Lung (tissue), 12 donors: ENCODE measurements around the gene TSSC4. TPM values are rescaled to one million over a fixed set of nuclear protein-coding genes. Genes with fewer than 3 reads are reported as not detected.

Experiments used
- ATAC-seq: fragments of 200-7000 bp; cut with Tn5 transposase; one replicate; pipeline ENCODE4 v1.9.1; 2020; ENCODE audit warnings: moderate number of reproducible peaks; ENCODE audit not compliant: insufficient read depth, low FRiP score
- DNase-seq, 3 donors: peaks; one replicate each; pipeline ENCODE4 v3.0.0-alpha.2; 2013 to 2017
- H3K27ac ChIP-seq, 2 donors: one replicate each; pipeline ENCODE4 v1.5.1; 2013; ENCODE audit warnings: mild to moderate bottlenecking in 2 of 2, moderate library complexity in 2 of 2, control low read depth in 1 of 2, inconsistent platforms in 1 of 2, low read depth in 1 of 2, low read length in 1 of 2
- H3K27me3 ChIP-seq, 3 donors: one replicate each; pipeline ENCODE4 v1.5.1; 2013; ENCODE audit warnings: low read length in 2 of 3; ENCODE audit not compliant: control insufficient read depth in 3 of 3, insufficient read depth in 3 of 3
- H3K36me3 ChIP-seq, 4 donors: one replicate each; pipeline ENCODE4 v1.5.1; 2013; ENCODE audit warnings: low read length in 4 of 4, mild to moderate bottlenecking in 1 of 4, moderate library complexity in 1 of 4; ENCODE audit not compliant: control insufficient read depth in 4 of 4, insufficient read depth in 4 of 4
- H3K4me1 ChIP-seq, 5 donors: one replicate each; pipeline ENCODE4 v1.5.1; 2013; ENCODE audit warnings: low read length in 5 of 5, mild to moderate bottlenecking in 2 of 5, moderate library complexity in 1 of 5; ENCODE audit not compliant: control insufficient read depth in 5 of 5, insufficient read depth in 5 of 5
- H3K4me3 ChIP-seq: one replicate; pipeline ENCODE4 v1.5.1; 2013; ENCODE audit warnings: mild to moderate bottlenecking, control low read depth, moderate library complexity
- H3K9ac ChIP-seq, 2 donors: one replicate each; pipeline ENCODE4 v1.5.1; 2013; ENCODE audit warnings: low read length in 2 of 2, control low read depth in 1 of 2; ENCODE audit not compliant: insufficient read depth in 1 of 2
- H3K9me3 ChIP-seq, 4 donors: one replicate each; pipeline ENCODE4 v1.5.1; 2013; ENCODE audit warnings: low read length in 3 of 4, mild to moderate bottlenecking in 1 of 4, moderate library complexity in 1 of 4; ENCODE audit not compliant: control insufficient read depth in 4 of 4, insufficient read depth in 3 of 4
- WGBS, 2 donors: extraction: QIAGEN DNeasy Blood & Tissue Kit; methylation state at CpG; one replicate each; pipeline ENCODE4 v1.1.7; 2013; 5-methylcytosine and 5-hydroxymethylcytosine counted together
- polyA plus RNA-seq, 2 donors: library from polyadenylated mRNA; stranded (reverse); fragments of 200-250 nt; gene quantifications; one replicate each; pipeline ENCODE4 v1.2.1, GENCODE V29; 2013
- total RNA-seq, 2 donors: library from RNA; depleted of rRNA in 1 of 2; stranded (reverse); fragments of >200 nt in 1 of 2; gene quantifications; one replicate each; pipeline ENCODE4 v1.2.1, GENCODE V29; 2014 to 2021
- TF ChIP-seq, protein P1 (sequence below): IDR thresholded peaks from 2 replicates; pipeline ENCODE4 v1.5.1; 2012; ENCODE audit warnings: mild to moderate bottlenecking; ENCODE audit errors: control extremely low read depth, extremely low read depth
- donor health status: control.
- donor health status: control.
- donor health status: Bipolar disorder and iron deficiency.
- donor health status: healthy.
- donor health status: DM: yes; HTN: yes; CAD: no.

Gene TSSC4
- total and polyA plus RNA-seq, 4 donors: 25.1 to 56.5 (median 49.8) TPM

DNA sequence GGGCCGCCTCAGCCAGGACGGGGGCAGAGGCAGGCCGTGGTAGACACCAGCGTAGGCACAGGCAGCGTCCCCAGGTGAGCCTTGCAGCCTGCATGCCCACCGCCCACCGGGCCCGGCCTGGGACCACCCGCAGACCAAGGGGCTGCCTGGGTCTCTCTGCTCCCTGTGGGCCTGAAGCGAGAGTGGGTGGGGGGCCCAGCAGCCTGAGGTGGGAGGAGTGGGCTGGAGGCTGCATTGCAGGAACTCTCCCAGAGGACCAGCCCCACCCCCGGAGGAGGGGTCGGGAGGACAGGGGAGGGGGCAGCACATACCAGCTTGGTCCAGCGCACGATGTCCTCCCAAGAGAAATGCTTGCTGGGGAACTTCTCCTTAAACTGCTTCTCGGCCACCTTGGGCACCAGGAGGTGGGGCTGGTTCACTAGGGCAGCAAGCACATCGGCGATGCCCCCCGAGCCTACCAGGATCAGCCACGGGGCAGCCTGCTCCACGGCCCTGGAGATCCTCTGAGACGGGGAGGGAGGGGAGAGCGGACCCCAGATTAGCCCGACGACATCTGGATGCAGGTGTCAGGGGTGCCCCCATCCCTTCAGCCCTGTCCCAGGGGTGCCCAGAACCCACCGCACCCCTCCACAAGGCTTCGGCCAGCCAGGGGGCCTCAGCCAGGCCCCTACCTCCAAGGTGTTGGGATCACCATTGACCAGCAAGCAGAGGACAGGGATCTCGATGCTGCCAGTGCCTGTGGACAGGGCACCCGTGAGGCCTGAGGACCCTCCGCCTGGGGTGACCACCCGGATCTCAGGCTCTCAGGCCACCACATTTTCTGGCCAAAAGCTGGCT, 17.5 kb downstream of the TSSC4 start:
- no peak for ATAC-seq
- H3K27ac ChIP-seq: no peak overlapping the region
- no peak for DNase-seq
- peaks cover 0 to 5% (median 0%) of the 10 kb centered on the region in 5 donors for H3K4me1 ChIP-seq
- WGBS, 2 donors: 85 to 89% methylated on average over 29 to 30 of the region's 30 CpGs
- no peaks in the 10 kb centered on the region for H3K36me3 ChIP-seq
- H3K4me3 ChIP-seq: no peak overlapping the region
- no peaks in the 10 kb centered on the region for H3K27me3 ChIP-seq
- TF ChIP-seq, protein P1, sequence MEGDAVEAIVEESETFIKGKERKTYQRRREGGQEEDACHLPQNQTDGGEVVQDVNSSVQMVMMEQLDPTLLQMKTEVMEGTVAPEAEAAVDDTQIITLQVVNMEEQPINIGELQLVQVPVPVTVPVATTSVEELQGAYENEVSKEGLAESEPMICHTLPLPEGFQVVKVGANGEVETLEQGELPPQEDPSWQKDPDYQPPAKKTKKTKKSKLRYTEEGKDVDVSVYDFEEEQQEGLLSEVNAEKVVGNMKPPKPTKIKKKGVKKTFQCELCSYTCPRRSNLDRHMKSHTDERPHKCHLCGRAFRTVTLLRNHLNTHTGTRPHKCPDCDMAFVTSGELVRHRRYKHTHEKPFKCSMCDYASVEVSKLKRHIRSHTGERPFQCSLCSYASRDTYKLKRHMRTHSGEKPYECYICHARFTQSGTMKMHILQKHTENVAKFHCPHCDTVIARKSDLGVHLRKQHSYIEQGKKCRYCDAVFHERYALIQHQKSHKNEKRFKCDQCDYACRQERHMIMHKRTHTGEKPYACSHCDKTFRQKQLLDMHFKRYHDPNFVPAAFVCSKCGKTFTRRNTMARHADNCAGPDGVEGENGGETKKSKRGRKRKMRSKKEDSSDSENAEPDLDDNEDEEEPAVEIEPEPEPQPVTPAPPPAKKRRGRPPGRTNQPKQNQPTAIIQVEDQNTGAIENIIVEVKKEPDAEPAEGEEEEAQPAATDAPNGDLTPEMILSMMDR: no peak
- H3K9ac ChIP-seq: no peak overlapping the region
- H3K9me3 ChIP-seq: no peaks in the 10 kb centered on the region

DNA sequence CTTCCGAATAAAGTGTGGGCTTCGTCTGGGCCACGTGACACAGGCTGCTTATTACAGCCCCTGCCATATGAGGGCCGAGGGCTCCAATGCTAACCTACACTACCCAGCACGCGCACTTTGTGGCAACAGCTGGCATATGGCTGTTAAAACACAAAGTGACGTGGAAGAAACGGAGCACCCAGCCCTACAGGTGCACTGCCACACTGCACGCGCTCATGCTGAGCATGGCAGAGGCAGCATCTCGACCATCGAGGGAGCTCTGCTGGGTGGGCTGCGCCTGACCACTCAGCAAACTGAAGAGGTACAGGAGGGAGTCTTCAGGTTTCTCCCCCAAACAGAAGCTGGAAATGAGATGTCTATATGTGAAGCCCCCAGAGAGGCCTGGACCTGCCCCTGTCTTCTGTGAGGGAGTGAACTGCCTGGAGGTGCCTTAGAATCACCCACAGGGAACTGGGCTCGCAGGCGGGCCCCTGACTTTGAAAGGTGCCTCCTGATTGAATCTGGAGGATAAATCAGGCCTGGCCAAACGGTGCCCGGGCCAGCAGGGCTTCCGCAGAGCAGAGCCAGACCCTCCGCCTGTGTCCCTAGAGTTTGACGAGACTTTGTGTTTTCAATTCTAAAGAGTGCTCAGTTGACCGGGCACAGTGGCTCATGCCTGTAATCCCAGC, 18.3 kb downstream of the TSSC4 start:
- ATAC-seq (no peak), DNase-seq (no peak)
- Histone ChIP-seq H3K9ac (no peak overlapping the region), H3K36me3 (no peaks in the 10 kb centered on the region), H3K27ac (no peak overlapping the region), H3K9me3 (no peaks in the 10 kb centered on the region), H3K27me3 (no peaks in the 10 kb centered on the region), H3K4me3 (no peak overlapping the region), H3K4me1 (peaks cover 0 to 5% (median 0%) of the 10 kb centered on the region in 5 donors)
- TF ChIP-seq, protein P1: no peak
- WGBS, 2 donors: 78 to 86% methylated on average over 21 of the region's 21 CpGs

DNA sequence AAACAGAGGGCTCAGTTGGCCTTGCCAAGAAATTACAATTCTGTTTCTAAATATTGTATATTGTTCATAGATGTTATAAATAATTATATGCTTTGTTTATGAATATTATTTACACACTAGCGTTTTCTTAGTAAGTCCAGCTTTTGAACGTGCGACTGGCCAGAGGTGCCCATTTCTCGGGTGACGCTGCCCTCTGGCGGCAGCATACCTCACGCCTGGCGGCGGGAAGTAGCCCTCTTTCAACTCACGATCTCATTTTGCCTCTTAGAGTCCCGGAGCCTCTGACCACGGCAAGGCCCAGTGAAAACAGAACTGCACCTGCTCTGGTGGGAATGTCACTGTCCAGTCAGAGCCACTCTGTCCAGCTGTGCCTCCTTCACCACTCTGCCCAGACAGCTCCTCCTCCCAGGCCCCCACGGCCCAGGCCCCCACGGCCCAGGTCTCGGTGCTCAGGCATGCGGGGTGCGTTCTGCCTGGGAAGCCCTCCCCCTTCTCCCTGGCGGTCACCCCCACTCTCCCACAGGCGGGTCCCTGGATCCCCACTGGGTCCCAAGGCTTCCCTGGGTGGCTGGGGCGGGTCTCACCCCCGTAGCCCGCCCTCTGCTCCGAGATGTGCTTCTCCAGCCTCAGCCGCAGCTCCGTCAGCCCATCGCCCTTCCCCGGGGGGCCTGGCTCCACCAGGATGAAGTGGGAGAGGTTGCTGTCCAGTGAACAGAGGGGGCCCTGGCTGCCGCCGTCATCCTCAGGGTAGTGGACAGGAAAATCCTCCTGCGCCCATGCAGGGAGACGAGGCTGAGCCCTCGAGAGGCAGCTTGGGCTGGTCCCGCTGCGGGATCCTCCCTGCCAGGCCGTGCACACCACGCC, 19.3 kb downstream of the TSSC4 start:
- no peak overlapping the region for H3K9ac ChIP-seq
- WGBS, 2 donors: 56 to 59% methylated on average over 35 to 36 of the region's 36 CpGs
- TF ChIP-seq, protein P1: peak; percentile 86
- no peaks in the 10 kb centered on the region for H3K27me3 ChIP-seq
- H3K27ac ChIP-seq: no peak overlapping the region
- DNase-seq: peak; percentile 88 to 93 (median 89)
- H3K9me3 ChIP-seq: no peaks in the 10 kb centered on the region
- H3K36me3 ChIP-seq: no peaks in the 10 kb centered on the region
- H3K4me3 ChIP-seq: no peak overlapping the region
- ATAC-seq: peak; percentile 56
- H3K4me1 ChIP-seq: peaks cover 0 to 5% (median 0%) of the 10 kb centered on the region in 5 donors
